MCF 10A (cell line): ENCODE data around the gene SLC7A11. TPM values are rescaled to one million over a fixed set of nuclear protein-coding genes. Genes with fewer than 3 reads are reported as not detected.

Experiments
- BruUV-seq: library from RNA; stranded (reverse); fragments of 400-500 nt; replicated peaks from 2 replicates; lab custom pipeline; 2021; lab: Mats Ljungman, UMichigan
- CTCF ChIA-PET: fragments of 300-600 bp; sonication (Branson Sonifier 250); formaldehyde crosslinking; extraction: SDS; loops from one replicate; lab custom pipeline; 2021; ENCODE audit warnings: antibody characterized with exemption, inconsistent platforms; lab: Yijun Ruan, JAX
- POLR2A ChIA-PET: fragments of 300-600, 350-650 bp; sonication (Branson Sonifier 250); formaldehyde crosslinking; extraction: SDS; loops from one replicate; lab custom pipeline; 2020; ENCODE audit warnings: antibody characterized with exemption, inconsistent platforms; lab: Yijun Ruan, JAX
- DNase-seq: peaks from one replicate; pipeline ENCODE4 v3.0.0-alpha.2; 2018; ENCODE audit not compliant: unreplicated experiment
- H3K27ac Mint-ChIP-seq: one replicate; pipeline ENCODE4 v1.8.0; 2022; ENCODE audit warnings: mild to moderate bottlenecking, low read depth, mixed read lengths; ENCODE audit not compliant: unreplicated experiment
- H3K27me3 Mint-ChIP-seq: one replicate; pipeline ENCODE4 v1.8.0; 2022; ENCODE audit warnings: mixed read lengths; ENCODE audit not compliant: insufficient read depth, unreplicated experiment
- H3K36me3 Mint-ChIP-seq: one replicate; pipeline ENCODE4 v1.8.0; 2022; ENCODE audit warnings: mild to moderate bottlenecking, moderate library complexity, mixed read lengths; ENCODE audit not compliant: insufficient read depth, unreplicated experiment
- H3K4me1 Mint-ChIP-seq: one replicate; pipeline ENCODE4 v1.8.0; 2022; ENCODE audit warnings: mixed read lengths; ENCODE audit not compliant: insufficient read depth, unreplicated experiment
- H3K4me3 Mint-ChIP-seq: one replicate; pipeline ENCODE4 v1.8.0; 2022; ENCODE audit warnings: mild to moderate bottlenecking, moderate library complexity, mixed read lengths; ENCODE audit not compliant: unreplicated experiment
- H3K9me3 Mint-ChIP-seq: one replicate; pipeline ENCODE4 v1.8.0; 2022; ENCODE audit warnings: mixed read lengths; ENCODE audit not compliant: unreplicated experiment
- CTCF ChIP-seq: fragments of 200-600 bp; IDR thresholded peaks from one replicate; pipeline ENCODE4 v1.8.0; 2022; ENCODE audit warnings: antibody characterized with exemption, mild to moderate bottlenecking; ENCODE audit not compliant: unreplicated experiment
- intact Hi-C: fragments of 100-400 bp; cut with micrococcal nuclease; formaldehyde crosslinking; loops from 2 replicates; pipeline ENCODE4 v1.14.1; 2022
- total RNA-seq: library from RNA; stranded (reverse); gene quantifications from 2 replicates; pipeline ENCODE4 v1.2.3, GENCODE V29; 2022

Gene SLC7A11
- total RNA-seq, 1 experiment from 2014 or later: 153 TPM

- H3K4me3 Mint-ChIP-seq: no peak overlapping the region
- H3K27me3 Mint-ChIP-seq: no peaks in the 10 kb centered on the region
- no peak overlapping the region for H3K27ac Mint-ChIP-seq
- H3K4me1 Mint-ChIP-seq: peaks cover 33% of the 10 kb centered on the region
- ChIA-PET CTCF (interaction anchor here (0.9 kb wide), 1 partner anchor 89 kb away, joined by 4 read pairs; no protein-coding TSS in a partner anchor), POLR2A (interaction anchor here (0.9 to 7.8 kb wide), 4 partner anchors 10 to 152 kb away, joined by 4 to 40 read pairs (median 8); partner anchors contain the start of gene SLC7A11)
- no TSS peak for BruUV-seq
- intact Hi-C loops: no loop called here
- no peaks in the 10 kb centered on the region for H3K9me3 Mint-ChIP-seq
- H3K36me3 Mint-ChIP-seq: peaks cover 54% of the 10 kb centered on the region
- no peak for DNase-seq
- no peak for TF ChIP-seq CTCF
These were observed 9.8 kb downstream of the SLC7A11 start for GRCh38 chr4:138232364-138232763.

DNA sequence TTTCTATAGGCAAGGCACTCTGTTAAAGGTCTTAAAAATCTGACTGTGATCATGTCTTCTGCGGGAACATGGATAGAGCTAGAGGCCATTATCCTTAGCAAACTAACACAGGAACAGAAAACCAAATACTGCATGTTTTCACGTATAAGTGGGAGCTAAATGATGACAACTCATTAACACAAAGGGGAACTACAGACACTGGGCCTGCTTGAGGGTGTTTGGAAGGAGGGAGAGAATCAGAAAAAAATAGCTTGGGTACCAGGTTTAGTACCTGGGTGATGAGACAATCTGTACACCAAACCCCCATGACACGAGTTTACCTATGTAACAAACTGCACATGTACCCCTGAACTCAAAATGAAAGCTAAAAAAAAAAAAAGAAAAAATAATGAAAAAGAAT lies 12.1 kb downstream of the SLC7A11 start:
- Mint-ChIP-seq H3K4me3 (no peak overlapping the region), H3K27me3 (no peaks in the 10 kb centered on the region), H3K4me1 (peaks cover 31% of the 10 kb centered on the region), H3K36me3 (peaks cover 42% of the 10 kb centered on the region), H3K27ac (peak overlapping the region; percentile 24), H3K9me3 (no peaks in the 10 kb centered on the region)
- TF ChIP-seq CTCF: no peak
- intact Hi-C loops: no loop called here
- BruUV-seq: TSS peak; percentile 3
- DNase-seq: no peak
- ChIA-PET POLR2A (interaction anchor here (1.6 to 7.8 kb wide), 4 partner anchors 8 to 21 kb away, joined by 6 to 40 read pairs (median 9); partner anchors contain the start of gene SLC7A11), CTCF (interaction anchor here (0.7 to 1.1 kb wide), 2 partner anchors 10 to 19 kb away, joined by 3 read pairs; no protein-coding TSS in a partner anchor)

DNA sequence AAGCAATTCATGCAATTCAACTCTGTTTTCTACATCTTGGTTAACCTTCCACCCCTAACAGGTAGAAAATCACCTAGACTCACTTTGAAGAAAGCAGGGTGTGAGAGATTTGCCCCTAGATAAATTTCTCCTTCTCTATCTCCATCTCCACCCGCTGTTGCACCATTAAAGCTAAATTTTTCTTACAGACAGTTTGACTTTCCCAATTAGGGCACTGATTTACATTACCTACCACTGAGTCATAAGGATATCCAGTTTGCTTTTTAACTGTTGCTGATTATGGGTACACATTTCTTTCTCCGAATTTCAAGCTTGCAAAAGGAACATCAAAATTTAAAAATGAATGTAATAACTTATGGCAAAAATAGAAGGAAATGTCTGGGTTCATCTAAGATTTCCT lies 13.0 kb downstream of the SLC7A11 start:
- intact Hi-C loops: no loop called here
- Mint-ChIP-seq H3K36me3 (peaks cover 42% of the 10 kb centered on the region), H3K27me3 (no peaks in the 10 kb centered on the region), H3K4me1 (peaks cover 34% of the 10 kb centered on the region), H3K27ac (peak overlapping the region; percentile 31), H3K9me3 (no peaks in the 10 kb centered on the region), H3K4me3 (no peak overlapping the region)
- DNase-seq: no peak
- ChIA-PET CTCF (interaction anchor here (0.6 kb wide), 1 partner anchor 218 kb away, joined by 3 read pairs; no protein-coding TSS in a partner anchor), POLR2A (interaction anchor here (0.6 to 7.8 kb wide), 3 partner anchors 9 to 21 kb away, joined by 3 to 40 read pairs (median 6); partner anchors contain the start of gene SLC7A11)
- BruUV-seq: no TSS peak
- no peak for TF ChIP-seq CTCF

DNA sequence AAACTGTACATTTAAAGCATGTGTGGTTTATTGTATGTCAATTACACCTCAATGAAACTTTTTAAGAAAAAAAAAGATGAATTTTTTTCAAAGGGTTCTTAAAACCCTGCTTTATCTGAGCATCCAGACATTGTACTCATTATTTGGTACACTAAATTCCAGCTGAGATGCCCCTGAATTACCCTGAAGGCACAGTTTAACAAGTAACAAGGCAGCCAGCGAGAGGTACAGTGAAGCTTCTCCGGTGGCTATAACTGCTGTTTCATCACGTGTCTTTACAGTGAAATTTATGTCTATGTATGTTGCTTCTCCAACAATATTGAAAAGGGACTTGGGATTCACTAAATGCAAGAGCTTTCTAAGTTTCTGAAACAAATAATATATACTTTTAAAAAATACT lies 15.8 kb downstream of the SLC7A11 start:
- intact Hi-C loops: no loop called here
- no peak overlapping the region for H3K27ac Mint-ChIP-seq
- no peak for DNase-seq
- no peak for TF ChIP-seq CTCF
- H3K4me1 Mint-ChIP-seq: peaks cover 32% of the 10 kb centered on the region
- POLR2A ChIA-PET: interaction anchor here (0.6 to 1.6 kb wide), 7 partner anchors 9 to 59 kb away, joined by 3 to 11 read pairs (median 4); partner anchors contain the start of gene SLC7A11
- H3K36me3 Mint-ChIP-seq: peaks cover 49% of the 10 kb centered on the region
- H3K27me3 Mint-ChIP-seq: no peaks in the 10 kb centered on the region
- no peak overlapping the region for H3K4me3 Mint-ChIP-seq
- no TSS peak for BruUV-seq
- CTCF ChIA-PET: interaction anchor here (1.3 kb wide), 1 partner anchor 10 kb away, joined by 5 read pairs; no protein-coding TSS in a partner anchor
- H3K9me3 Mint-ChIP-seq: no peaks in the 10 kb centered on the region
